DMS 273 treated with DMSO at 0.1 percent for 48 hours (cell line): Measurements from ENCODE around the gene PSTK.

Experiments used
- DNase-seq: peaks from one replicate; lab custom pipeline; 2025; lab: John Stamatoyannopoulos, UW

The PSTK gene

GRCh38 chr10:123019941-123020703, 39.9 kb downstream of the PSTK start:
- DNase-seq = no peak

- no peak for DNase-seq
Observed at GRCh38 chr10:123021517-123021916, 41.3 kb downstream of the PSTK start.

DNA sequence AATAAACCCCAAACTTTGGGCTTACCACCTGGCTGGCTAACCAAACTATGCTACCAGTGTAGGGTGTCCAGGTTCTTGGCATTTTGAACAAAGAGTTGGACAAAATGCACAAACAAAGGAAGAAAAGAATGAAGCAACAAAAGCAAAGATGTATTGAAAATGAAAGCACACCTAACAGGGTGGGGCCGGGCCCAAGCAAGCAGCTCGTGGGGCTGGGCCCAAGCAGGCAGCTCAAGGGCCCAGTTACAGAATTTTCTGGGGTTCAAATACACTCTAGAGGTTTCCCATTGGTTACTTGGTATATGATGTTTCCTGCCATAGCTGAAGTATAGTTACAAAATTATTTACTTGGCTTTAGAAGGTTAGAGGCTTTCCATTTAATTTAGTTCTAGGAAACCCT, 44.3 kb downstream of the PSTK start:
- DNase-seq = no peak

- no peak for DNase-seq
Observed at GRCh38 chr10:123026302-123026701, 46.1 kb downstream of the PSTK start.

GRCh38 chr10:123027861-123028260, 47.7 kb downstream of the PSTK start:
- no peak for DNase-seq

- no peak for DNase-seq
Observed at GRCh38 chr10:123031124-123031523, 50.9 kb downstream of the PSTK start.

DNA sequence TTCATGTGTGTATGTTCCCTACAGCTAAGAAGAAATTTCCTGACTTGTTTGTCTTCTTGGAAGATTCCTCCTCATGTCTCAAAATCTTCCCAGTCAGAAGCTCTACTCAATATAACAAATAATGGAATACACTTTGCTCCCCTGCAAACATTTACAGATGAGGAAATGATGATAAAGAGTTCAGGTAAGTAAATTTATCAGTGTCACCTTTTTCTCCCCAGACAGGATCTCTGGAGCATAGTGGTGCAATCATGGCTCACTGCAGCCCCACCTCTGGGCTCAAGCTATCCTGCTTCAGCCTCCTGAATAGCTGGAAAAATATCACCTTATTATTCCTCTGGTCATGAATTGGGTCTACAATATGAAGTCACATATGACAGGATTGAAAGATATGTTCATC, 54.1 kb downstream of the PSTK start:
- DNase-seq = no peak

DNA sequence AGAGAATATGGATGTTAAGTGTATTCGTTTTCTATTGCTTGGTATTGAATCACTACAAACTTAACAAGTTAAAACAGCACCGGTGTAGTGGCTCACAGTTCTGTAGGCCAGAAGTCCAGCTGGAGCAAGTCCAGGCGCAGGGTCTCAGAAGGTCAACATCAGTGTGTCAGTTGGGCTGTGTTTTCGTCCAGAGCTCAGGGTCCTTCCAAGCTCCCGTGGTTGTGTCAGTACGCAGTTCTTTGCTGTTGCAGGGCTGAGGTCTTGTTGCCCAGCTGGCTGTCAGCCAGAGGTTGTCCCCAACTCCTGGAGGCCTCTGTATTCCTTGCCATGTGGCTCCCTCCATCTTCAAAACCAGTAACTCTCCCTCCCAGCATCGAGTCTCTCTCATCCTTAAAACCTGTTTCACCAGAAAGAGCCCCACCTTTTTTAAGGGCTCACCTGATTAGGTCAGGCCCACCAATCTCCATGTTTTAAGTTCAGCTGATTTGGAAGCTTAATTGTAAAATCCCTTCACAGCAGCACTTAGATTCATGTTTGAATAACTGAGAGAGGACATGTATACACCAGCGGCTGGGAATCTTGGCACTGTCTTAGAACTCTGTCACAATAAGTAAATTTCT, 55.4 kb downstream of the PSTK start:
- DNase-seq = no peak

DNA sequence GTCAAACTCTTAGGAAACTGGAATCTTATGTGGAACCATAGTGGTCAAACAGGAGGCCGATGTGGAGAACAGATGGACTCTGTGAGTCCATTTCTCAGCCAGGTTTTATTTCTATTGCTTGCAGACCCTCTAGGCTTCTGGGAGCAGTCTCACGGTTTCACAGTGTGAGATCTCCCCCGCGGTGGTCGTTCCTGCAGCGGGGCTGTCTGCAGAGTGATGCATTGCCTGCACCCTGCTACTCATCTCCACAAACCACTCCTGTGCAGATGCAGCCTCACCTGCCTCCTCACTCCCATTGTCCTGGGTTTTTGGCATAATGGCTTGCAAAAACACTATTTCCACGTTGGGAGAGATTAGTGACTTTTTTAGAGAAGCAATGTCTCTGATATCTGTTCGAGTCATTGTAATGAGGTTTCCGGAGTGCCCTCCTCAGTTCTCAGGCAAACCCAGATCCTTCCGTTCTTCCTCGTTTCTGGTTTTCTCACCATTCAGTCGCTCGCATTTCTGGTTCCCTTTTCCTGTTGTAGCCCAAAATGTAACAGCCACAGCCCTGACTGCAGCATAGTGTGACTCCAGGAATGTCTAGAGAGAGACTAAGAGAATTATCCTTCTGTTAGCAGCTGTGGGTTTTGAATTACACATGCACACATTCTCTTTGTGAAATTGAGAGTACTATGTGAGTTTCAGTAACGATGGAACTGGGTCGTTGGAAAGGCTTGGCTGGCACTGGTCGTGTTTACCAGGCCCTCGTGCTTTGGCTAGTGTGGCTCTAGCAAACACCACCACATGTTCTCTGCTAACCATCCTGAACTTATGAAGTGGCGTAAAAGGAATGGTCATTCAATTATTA, 58.8 kb downstream of the PSTK start:
- no peak for DNase-seq

DNA sequence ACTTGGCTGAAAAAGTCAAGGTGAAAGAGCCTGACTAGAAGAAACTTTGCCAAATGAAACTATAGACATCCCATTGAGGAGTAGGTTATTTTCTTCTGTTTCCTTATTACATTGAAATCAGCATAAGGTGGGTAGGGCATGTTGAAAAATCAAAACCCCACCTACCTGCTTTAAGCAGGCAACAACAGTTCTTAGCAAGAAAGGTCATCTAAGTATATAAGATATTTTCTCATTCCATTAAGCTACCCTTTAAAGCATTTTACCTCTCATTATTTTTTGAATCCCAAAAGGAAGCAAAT, 59.4 kb downstream of the PSTK start:
- no peak for DNase-seq
